ENCODE data around the gene PRDM15.
A peak's percentile ranks its signal among the peaks of the same experiment; 100 is the strongest.

The PRDM15 gene

GRCh38 chr21:41861255-41861654, 17.9 kb downstream of the PRDM15 start:
- no peak for DNase-seq

- DNase-seq: peak in 1 of 2 experiments; percentile 16
These were observed 19.7 kb downstream of the PRDM15 start for GRCh38 chr21:41859297-41859980.

- DNase-seq: no peak
These were observed 20.5 kb downstream of the PRDM15 start for GRCh38 chr21:41858466-41859296.

- no peak for DNase-seq
These were observed 21.3 kb downstream of the PRDM15 start for GRCh38 chr21:41857771-41858300.

- DNase-seq: no peak
These were observed 22.6 kb downstream of the PRDM15 start for GRCh38 chr21:41856572-41856971.

GRCh38 chr21:41854426-41854995, 24.6 kb downstream of the PRDM15 start:
- DNase-seq: no peak

GRCh38 chr21:41852929-41853320, 26.2 kb downstream of the PRDM15 start:
- DNase-seq: no peak

- no peak for DNase-seq
These were observed 26.8 kb downstream of the PRDM15 start for GRCh38 chr21:41852151-41852928.

- DNase-seq: no peak
These were observed 27.9 kb downstream of the PRDM15 start for GRCh38 chr21:41851090-41851790.

- no peak for DNase-seq
These were observed 29.1 kb downstream of the PRDM15 start for GRCh38 chr21:41850085-41850484.

- no peak for DNase-seq
These were observed 30.1 kb downstream of the PRDM15 start for GRCh38 chr21:41848958-41849580.

- DNase-seq: no peak
These were observed 30.6 kb downstream of the PRDM15 start for GRCh38 chr21:41848533-41848932.

- no peak for DNase-seq
These were observed 31.9 kb downstream of the PRDM15 start for GRCh38 chr21:41847066-41847804.

GRCh38 chr21:41846536-41846935, 32.6 kb downstream of the PRDM15 start:
- no peak for DNase-seq

GRCh38 chr21:41846033-41846317, 33.2 kb downstream of the PRDM15 start:
- no peak for DNase-seq

GRCh38 chr21:41845310-41846032, 33.7 kb downstream of the PRDM15 start:
- DNase-seq: no peak

- no peak for DNase-seq
These were observed 35.6 kb downstream of the PRDM15 start for GRCh38 chr21:41843584-41843983.

GRCh38 chr21:41840880-41841279, 38.3 kb downstream of the PRDM15 start:
- no peak for DNase-seq

- no peak for DNase-seq
These were observed 39.6 kb downstream of the PRDM15 start for GRCh38 chr21:41839387-41840000.

- DNase-seq: no peak
These were observed 41.3 kb downstream of the PRDM15 start for GRCh38 chr21:41837756-41838297.

Data from NCI-H524 (cell line).